GM19193 (cell line): ENCODE measurements around the gene LRRC32.

ENCODE experiments used
- POLR2A ChIP-seq: IDR thresholded peaks from 4 replicates; pipeline ENCODE4 v1.6.1; 2011; ENCODE audit not compliant: insufficient read depth, insufficient read length; ENCODE audit errors: extremely low read depth

Gene LRRC32

GRCh38 chr11:76704171-76704948 is 33.8 kb upstream of the LRRC32 start:
- no peak for TF ChIP-seq POLR2A

- no peak for TF ChIP-seq POLR2A
These were observed 33.2 kb upstream of the LRRC32 start for GRCh38 chr11:76703707-76704106.

- no peak for TF ChIP-seq POLR2A
These were observed 32.0 kb upstream of the LRRC32 start for GRCh38 chr11:76702336-76703128.

- TF ChIP-seq POLR2A, result no peak
These were observed 30.9 kb upstream of the LRRC32 start for GRCh38 chr11:76701294-76702040.

- no peak for TF ChIP-seq POLR2A
These were observed 29.9 kb upstream of the LRRC32 start for GRCh38 chr11:76700177-76701100.

GRCh38 chr11:76699451-76700091 is 29.0 kb upstream of the LRRC32 start:
- no peak for TF ChIP-seq POLR2A

GRCh38 chr11:76698321-76699043 is 27.9 kb upstream of the LRRC32 start:
- TF ChIP-seq POLR2A, result no peak

GRCh38 chr11:76696756-76697155 is 26.2 kb upstream of the LRRC32 start:
- TF ChIP-seq POLR2A, result no peak

GRCh38 chr11:76695771-76696170 is 25.2 kb upstream of the LRRC32 start:
- TF ChIP-seq POLR2A, result no peak

- no peak for TF ChIP-seq POLR2A
These were observed 24.6 kb upstream of the LRRC32 start for GRCh38 chr11:76695133-76695532.

GRCh38 chr11:76694664-76695063 is 24.1 kb upstream of the LRRC32 start:
- TF ChIP-seq POLR2A, result no peak

- no peak for TF ChIP-seq POLR2A
These were observed 23.3 kb upstream of the LRRC32 start for GRCh38 chr11:76693806-76694205.

GRCh38 chr11:76692956-76693355 is 22.4 kb upstream of the LRRC32 start:
- TF ChIP-seq POLR2A, result no peak

GRCh38 chr11:76691655-76692054 is 21.1 kb upstream of the LRRC32 start:
- TF ChIP-seq POLR2A, result no peak

GRCh38 chr11:76690736-76691135 is 20.2 kb upstream of the LRRC32 start:
- TF ChIP-seq POLR2A, result no peak
